ENCODE results near the gene NKX3-2.
"Not testable (repeated sequence)": the region's sequence is repeated elsewhere in the genome, so short reads cannot be mapped to it uniquely, and the experiment has no call there.

The NKX3-2 gene

DNA sequence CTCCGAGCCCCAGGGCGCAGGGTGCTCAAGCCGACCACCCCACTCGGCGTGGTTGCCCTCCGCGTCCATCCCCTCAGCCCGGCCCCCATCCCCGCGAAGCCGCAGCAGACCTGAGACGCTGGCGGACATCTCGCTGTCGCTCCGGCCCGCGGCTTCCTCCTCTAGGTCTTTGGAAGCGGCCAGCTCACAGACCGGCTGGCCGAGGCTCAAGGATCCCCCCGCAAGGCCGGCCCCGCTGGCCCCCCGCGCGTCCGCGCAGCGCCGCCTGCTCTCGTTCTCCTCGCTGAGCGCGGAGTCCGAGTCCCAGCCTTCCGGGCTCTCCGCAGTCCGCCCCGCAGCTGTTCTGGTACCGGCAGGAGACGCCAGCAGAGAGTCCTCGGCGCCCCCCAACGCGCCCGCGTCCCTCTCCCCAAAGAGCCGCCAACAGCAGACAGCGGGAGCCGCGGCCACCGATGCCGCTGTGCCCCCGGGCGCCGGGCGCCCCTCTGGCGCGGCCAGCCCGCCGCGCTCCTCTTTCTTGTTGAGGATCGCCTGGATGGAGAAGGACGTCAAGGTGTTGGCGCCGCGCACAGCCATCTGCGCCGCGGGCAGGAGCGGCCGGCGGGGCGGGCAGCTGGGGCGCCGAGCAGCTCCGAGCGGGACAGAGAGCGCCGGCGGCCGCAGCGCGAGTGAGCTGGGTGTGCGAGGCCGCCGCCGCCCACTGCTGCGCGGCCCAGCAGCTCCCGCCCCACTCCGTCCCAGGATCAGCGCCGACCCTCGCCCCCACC is at the start of gene NKX3-2:
Gene NKX3-2 (minus strand): TSS at position 670 of the 767 bp plus-strand sequence. CDS start 94 bp downstream, at position 576.
- Histone ChIP-seq H3K9ac (ENCODE audit: low read depth, low read length) (no peak within 1 kb of the TSS), H3K9me3 (ENCODE audit: control insufficient read depth, insufficient read depth, low read length) (no peaks in the 10 kb centered on the region), H3K4me3 (ENCODE audit: low read depth, low read length) (peak within 1 kb of the TSS; percentile 46), H3K4me1 (ENCODE audit: control insufficient read depth, insufficient read depth, low read length) (peaks cover 16% of the 10 kb centered on the region), H3K27me3 (ENCODE audit: control insufficient read depth, insufficient read depth, low read length) (peaks cover 86% of the 10 kb centered on the region), H3K36me3 (ENCODE audit: control insufficient read depth, insufficient read depth, low read length) (no peaks in the 10 kb centered on the region)

- H3K4me1 ChIP-seq (ENCODE audit: control insufficient read depth, insufficient read depth, low read length): no peaks in the 10 kb centered on the region
- peaks cover 9% of the 10 kb centered on the region for H3K36me3 ChIP-seq (ENCODE audit: control insufficient read depth, insufficient read depth, low read length)
- no peaks in the 10 kb centered on the region for H3K9me3 ChIP-seq (ENCODE audit: control insufficient read depth, insufficient read depth, low read length)
- H3K4me3 ChIP-seq (ENCODE audit: low read depth, low read length): no peak overlapping the region
- no peak overlapping the region for H3K9ac ChIP-seq (ENCODE audit: low read depth, low read length)
- H3K27me3 ChIP-seq (ENCODE audit: control insufficient read depth, insufficient read depth, low read length): no peaks in the 10 kb centered on the region
Observed at GRCh38 chr4:13592220-13592619, 47.9 kb upstream of the NKX3-2 start.

GRCh38 chr4:13590766-13591165 is 46.5 kb upstream of the NKX3-2 start:
- Histone ChIP-seq H3K4me3 (ENCODE audit: low read depth, low read length) (no peak overlapping the region), H3K9me3 (ENCODE audit: control insufficient read depth, insufficient read depth, low read length) (no peaks in the 10 kb centered on the region), H3K9ac (ENCODE audit: low read depth, low read length) (no peak overlapping the region), H3K36me3 (ENCODE audit: control insufficient read depth, insufficient read depth, low read length) (peaks cover 9% of the 10 kb centered on the region), H3K4me1 (ENCODE audit: control insufficient read depth, insufficient read depth, low read length) (no peaks in the 10 kb centered on the region), H3K27me3 (ENCODE audit: control insufficient read depth, insufficient read depth, low read length) (no peaks in the 10 kb centered on the region)

DNA sequence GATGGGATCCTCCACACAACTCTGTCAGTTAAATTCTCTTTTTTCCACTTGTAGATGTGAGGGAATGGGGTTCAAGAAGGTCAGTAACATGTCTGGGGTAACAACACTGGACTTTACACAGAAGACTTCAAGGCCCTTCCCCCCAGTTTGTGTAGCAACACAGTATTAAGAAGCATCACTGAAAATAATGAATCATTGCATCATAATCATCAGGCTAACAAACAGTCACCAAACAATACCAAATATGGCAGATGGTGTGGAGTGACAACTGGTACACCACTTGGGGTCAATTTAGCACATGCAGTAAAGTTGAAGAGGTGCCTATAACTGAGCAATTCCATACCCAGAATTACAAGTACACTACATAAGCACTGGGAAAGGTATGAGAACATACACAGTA is 44.6 kb upstream of the NKX3-2 start:
- peaks cover 6% of the 10 kb centered on the region for H3K36me3 ChIP-seq (ENCODE audit: control insufficient read depth, insufficient read depth, low read length)
- no peaks in the 10 kb centered on the region for H3K27me3 ChIP-seq (ENCODE audit: control insufficient read depth, insufficient read depth, low read length)
- no peaks in the 10 kb centered on the region for H3K4me1 ChIP-seq (ENCODE audit: control insufficient read depth, insufficient read depth, low read length)
- no peak overlapping the region for H3K9ac ChIP-seq (ENCODE audit: low read depth, low read length)
- H3K4me3 ChIP-seq (ENCODE audit: low read depth, low read length): no peak overlapping the region
- H3K9me3 ChIP-seq (ENCODE audit: control insufficient read depth, insufficient read depth, low read length): no peaks in the 10 kb centered on the region

DNA sequence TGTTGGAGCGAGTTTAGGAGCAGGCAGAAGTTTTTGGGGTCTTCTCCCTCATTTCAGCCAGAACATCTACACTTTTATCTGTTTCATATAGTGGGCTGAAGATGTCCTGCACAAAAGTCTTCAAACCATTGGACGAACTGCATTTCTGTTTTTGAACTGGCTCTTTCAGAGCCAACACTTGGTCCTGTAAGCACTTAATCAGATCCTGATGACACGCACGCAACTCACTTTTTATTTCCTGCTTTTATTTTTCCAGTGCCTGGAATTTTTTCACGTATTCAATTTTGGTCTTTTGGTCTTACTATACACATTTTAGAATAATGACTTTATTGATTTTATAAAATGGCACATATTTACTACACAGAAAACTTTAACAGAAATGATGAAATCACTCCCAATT is 40.2 kb upstream of the NKX3-2 start:
- no peaks in the 10 kb centered on the region for H3K4me1 ChIP-seq (ENCODE audit: control insufficient read depth, insufficient read depth, low read length)
- no peak overlapping the region for H3K9ac ChIP-seq (ENCODE audit: low read depth, low read length)
- H3K9me3 ChIP-seq (ENCODE audit: control insufficient read depth, insufficient read depth, low read length): no peaks in the 10 kb centered on the region
- H3K27me3 ChIP-seq (ENCODE audit: control insufficient read depth, insufficient read depth, low read length): no peaks in the 10 kb centered on the region
- H3K4me3 ChIP-seq (ENCODE audit: low read depth, low read length): no peak overlapping the region
- peaks cover 17% of the 10 kb centered on the region for H3K36me3 ChIP-seq (ENCODE audit: control insufficient read depth, insufficient read depth, low read length)

DNA sequence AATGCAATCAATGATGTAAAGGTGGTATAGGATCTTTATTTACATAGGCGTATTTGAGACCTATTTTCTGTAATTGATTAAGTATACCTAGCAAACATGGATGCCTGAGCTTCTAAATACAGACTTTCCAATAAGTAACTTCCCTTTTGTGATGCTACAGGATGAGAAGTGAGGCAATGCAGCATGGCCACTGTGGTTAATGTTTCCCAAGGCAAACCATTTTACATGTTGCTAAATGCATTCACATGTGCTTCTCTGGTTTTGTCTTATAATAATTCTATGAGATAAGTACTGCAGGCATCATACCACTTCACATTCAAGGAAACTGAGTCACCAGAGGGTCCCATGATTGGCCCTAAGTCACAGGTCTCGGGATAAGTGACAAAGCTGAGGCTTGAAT is 35.7 kb upstream of the NKX3-2 start:
- H3K4me3 ChIP-seq (ENCODE audit: low read depth, low read length): no peak overlapping the region
- no peaks in the 10 kb centered on the region for H3K27me3 ChIP-seq (ENCODE audit: control insufficient read depth, insufficient read depth, low read length)
- no peak overlapping the region for H3K9ac ChIP-seq (ENCODE audit: low read depth, low read length)
- H3K4me1 ChIP-seq (ENCODE audit: control insufficient read depth, insufficient read depth, low read length): no peaks in the 10 kb centered on the region
- H3K9me3 ChIP-seq (ENCODE audit: control insufficient read depth, insufficient read depth, low read length): no peaks in the 10 kb centered on the region
- peaks cover 25% of the 10 kb centered on the region for H3K36me3 ChIP-seq (ENCODE audit: control insufficient read depth, insufficient read depth, low read length)

- Histone ChIP-seq H3K4me1 (ENCODE audit: control insufficient read depth, insufficient read depth, low read length) (no peaks in the 10 kb centered on the region), H3K9me3 (ENCODE audit: control insufficient read depth, insufficient read depth, low read length) (no peaks in the 10 kb centered on the region), H3K4me3 (ENCODE audit: low read depth, low read length) (no peak overlapping the region), H3K9ac (ENCODE audit: low read depth, low read length) (no peak overlapping the region), H3K27me3 (ENCODE audit: control insufficient read depth, insufficient read depth, low read length) (no peaks in the 10 kb centered on the region), H3K36me3 (ENCODE audit: control insufficient read depth, insufficient read depth, low read length) (peaks cover 30% of the 10 kb centered on the region)
Observed at GRCh38 chr4:13577660-13578059, 33.4 kb upstream of the NKX3-2 start.

DNA sequence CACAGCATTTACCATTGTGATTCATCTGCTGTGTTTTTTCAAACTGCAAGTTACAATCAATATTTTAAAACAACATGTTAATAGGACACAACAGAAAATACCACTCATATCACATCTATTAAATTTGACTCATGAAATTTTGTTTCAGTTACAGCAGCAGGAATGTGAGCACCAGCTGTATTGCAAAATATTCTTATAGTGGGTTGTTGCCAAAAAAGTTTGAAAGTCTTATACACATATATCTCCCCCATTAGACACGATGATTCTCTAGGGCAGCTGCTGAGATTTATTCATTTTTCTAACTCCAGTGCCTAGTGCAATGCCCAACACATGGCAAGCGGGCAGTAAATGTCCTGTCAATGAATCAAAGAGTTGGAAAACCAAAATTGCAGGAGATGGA is 26.6 kb upstream of the NKX3-2 start:
- Histone ChIP-seq H3K9me3 (ENCODE audit: control insufficient read depth, insufficient read depth, low read length) (no peaks in the 10 kb centered on the region), H3K9ac (ENCODE audit: low read depth, low read length) (no peak overlapping the region), H3K27me3 (ENCODE audit: control insufficient read depth, insufficient read depth, low read length) (no peaks in the 10 kb centered on the region), H3K4me3 (ENCODE audit: low read depth, low read length) (no peak overlapping the region), H3K36me3 (ENCODE audit: control insufficient read depth, insufficient read depth, low read length) (peaks cover 22% of the 10 kb centered on the region), H3K4me1 (ENCODE audit: control insufficient read depth, insufficient read depth, low read length) (no peaks in the 10 kb centered on the region)

DNA sequence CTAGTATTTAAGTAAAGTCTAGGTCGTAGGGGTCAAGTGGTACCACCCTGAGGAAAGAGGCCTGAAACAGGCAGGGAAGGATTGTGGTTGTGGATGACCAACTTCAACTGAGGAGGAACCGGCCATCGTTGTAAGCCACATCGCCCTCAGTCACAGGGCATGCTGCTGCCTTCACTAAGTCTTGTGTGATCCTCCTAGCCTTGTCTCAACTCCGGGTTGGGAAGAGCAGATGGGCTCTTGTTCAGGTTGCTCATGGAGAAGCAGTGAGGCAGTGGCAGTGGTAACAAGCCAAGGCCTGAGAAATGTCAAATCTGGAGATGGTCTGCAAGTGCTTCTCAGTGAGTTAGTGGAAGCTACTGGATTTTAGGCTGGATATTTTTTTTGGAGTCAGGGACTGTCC is 22.8 kb upstream of the NKX3-2 start:
- Histone ChIP-seq H3K4me1 (ENCODE audit: control insufficient read depth, insufficient read depth, low read length) (no peaks in the 10 kb centered on the region), H3K4me3 (ENCODE audit: low read depth, low read length) (no peak overlapping the region), H3K36me3 (ENCODE audit: control insufficient read depth, insufficient read depth, low read length) (peaks cover 12% of the 10 kb centered on the region), H3K27me3 (ENCODE audit: control insufficient read depth, insufficient read depth, low read length) (no peaks in the 10 kb centered on the region), H3K9me3 (ENCODE audit: control insufficient read depth, insufficient read depth, low read length) (no peaks in the 10 kb centered on the region), H3K9ac (ENCODE audit: low read depth, low read length) (no peak overlapping the region)

- Histone ChIP-seq H3K9me3 (ENCODE audit: control insufficient read depth, insufficient read depth, low read length) (no peaks in the 10 kb centered on the region), H3K4me1 (ENCODE audit: control insufficient read depth, insufficient read depth, low read length) (no peaks in the 10 kb centered on the region), H3K4me3 (ENCODE audit: low read depth, low read length) (no peak overlapping the region), H3K27me3 (ENCODE audit: control insufficient read depth, insufficient read depth, low read length) (no peaks in the 10 kb centered on the region), H3K9ac (ENCODE audit: low read depth, low read length) (no peak overlapping the region), H3K36me3 (ENCODE audit: control insufficient read depth, insufficient read depth, low read length) (no peaks in the 10 kb centered on the region)
Observed at GRCh38 chr4:13562876-13563275, 18.6 kb upstream of the NKX3-2 start.

DNA sequence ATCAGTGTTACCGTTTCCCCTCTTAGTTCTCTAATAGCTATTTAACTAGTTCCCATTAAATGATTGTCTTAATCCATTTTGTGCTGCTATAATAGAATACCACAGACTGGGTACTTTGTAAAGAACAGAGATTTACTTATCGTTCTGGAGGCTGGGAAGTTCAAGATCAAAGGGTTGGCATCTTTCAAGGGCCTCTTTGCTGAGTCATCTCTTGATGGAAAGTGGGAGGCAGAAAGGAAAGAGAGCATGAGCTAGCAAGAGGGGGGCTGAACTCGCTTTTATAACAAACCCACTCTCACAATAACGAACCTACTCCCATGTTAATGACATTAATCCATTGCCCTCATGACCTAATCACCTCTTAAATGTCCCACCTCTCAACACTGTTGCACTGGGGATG is 17.4 kb upstream of the NKX3-2 start:
- H3K9ac ChIP-seq (ENCODE audit: low read depth, low read length): no peak overlapping the region
- no peak overlapping the region for H3K4me3 ChIP-seq (ENCODE audit: low read depth, low read length)
- no peaks in the 10 kb centered on the region for H3K4me1 ChIP-seq (ENCODE audit: control insufficient read depth, insufficient read depth, low read length)
- H3K36me3 ChIP-seq (ENCODE audit: control insufficient read depth, insufficient read depth, low read length): no peaks in the 10 kb centered on the region
- H3K9me3 ChIP-seq (ENCODE audit: control insufficient read depth, insufficient read depth, low read length): no peaks in the 10 kb centered on the region
- no peaks in the 10 kb centered on the region for H3K27me3 ChIP-seq (ENCODE audit: control insufficient read depth, insufficient read depth, low read length)

GRCh38 chr4:13560111-13560510 is 15.8 kb upstream of the NKX3-2 start:
- not testable (repeated sequence) for H3K36me3 ChIP-seq (ENCODE audit: control insufficient read depth, insufficient read depth, low read length); H3K9me3 ChIP-seq (ENCODE audit: control insufficient read depth, insufficient read depth, low read length); H3K4me3 ChIP-seq (ENCODE audit: low read depth, low read length); H3K27me3 ChIP-seq (ENCODE audit: control insufficient read depth, insufficient read depth, low read length); H3K9ac ChIP-seq (ENCODE audit: low read depth, low read length); H3K4me1 ChIP-seq (ENCODE audit: control insufficient read depth, insufficient read depth, low read length)
